DOHH2 (cell line): ENCODE data around the gene RBFOX1.

Source experiments
- H3F3A ChIP-seq: fragments of 200-600 bp; sonication (generic), shearing (Covaris generic); 2 replicates; pipeline ENCODE4 v1.6.0; 2016; ENCODE audit warnings: antibody characterized with exemption, mild to moderate bottlenecking; ENCODE audit not compliant: control insufficient read depth, insufficient read depth
- H3K27ac ChIP-seq: fragments of 200-600 bp; sonication (generic); 2 replicates; pipeline ENCODE4 v1.5.1; 2014; ENCODE audit warnings: low read depth, mild to moderate bottlenecking, low read length, moderate library complexity
- H3K27me3 ChIP-seq: fragments of 200-600 bp; sonication (generic); 2 replicates; pipeline ENCODE4 v1.6.1; 2014; ENCODE audit warnings: mild to moderate bottlenecking, low read length, mixed read lengths; ENCODE audit not compliant: control insufficient read depth
- H3K36me3 ChIP-seq: fragments of 200-600 bp; sonication (generic); 2 replicates; pipeline ENCODE4 v1.6.1; 2014; ENCODE audit warnings: mild to moderate bottlenecking, low read length, moderate library complexity, mixed read lengths; ENCODE audit not compliant: control insufficient read depth
- H3K4me1 ChIP-seq: fragments of 200-600 bp; sonication (generic); 2 replicates; pipeline ENCODE4 v1.6.1; 2014; ENCODE audit warnings: mild to moderate bottlenecking, low read length, mixed read lengths; ENCODE audit not compliant: control insufficient read depth
- H3K4me2 ChIP-seq: fragments of 200-600 bp; sonication (generic); 2 replicates; pipeline ENCODE4 v1.6.0; 2014; ENCODE audit warnings: mild to moderate bottlenecking, low read length, moderate library complexity
- H3K4me3 ChIP-seq: fragments of 200-600 bp; sonication (generic); 2 replicates; pipeline ENCODE4 v1.5.1; 2014; ENCODE audit warnings: mild to moderate bottlenecking, low read length, mixed read lengths
- H3K79me2 ChIP-seq: fragments of 200-600 bp; sonication (generic); 2 replicates; pipeline ENCODE4 v1.6.1; 2014; ENCODE audit warnings: mild to moderate bottlenecking, low read length, mixed read lengths; ENCODE audit not compliant: control insufficient read depth
- H3K9me2 ChIP-seq: fragments of 200-600 bp; sonication (generic); replicated peaks from 2 replicates; pipeline ENCODE4 v1.6.1; 2014; ENCODE audit warnings: mild to moderate bottlenecking, low read length, mixed read lengths; ENCODE audit not compliant: control insufficient read depth
- H3K9me3 ChIP-seq: fragments of 200-600 bp; sonication (generic); 2 replicates; pipeline ENCODE4 v1.6.1; 2014; ENCODE audit warnings: antibody characterized with exemption, low read length, mixed read lengths; ENCODE audit not compliant: control insufficient read depth, insufficient read depth
- H4K20me1 ChIP-seq: fragments of 200-600 bp; sonication (generic); 2 replicates; pipeline ENCODE4 v1.6.0; 2014; ENCODE audit warnings: low read depth, mild to moderate bottlenecking, antibody characterized with exemption, low read length, moderate library complexity; ENCODE audit not compliant: control insufficient read depth, insufficient read depth
- CTCF ChIP-seq: fragments of 200-600 bp; sonication (generic); IDR thresholded peaks from one replicate; pipeline ENCODE4 v1.5.1; 2014; ENCODE audit warnings: antibody characterized with exemption, mild to moderate bottlenecking, low read depth, low read length; ENCODE audit not compliant: poor library complexity, severe bottlenecking
- EZH2phosphoT487 ChIP-seq: fragments of 200-600 bp; sonication (generic); IDR thresholded peaks from 2 replicates; pipeline ENCODE4 v1.6.1; 2017; ENCODE audit warnings: borderline replicate concordance, mild to moderate bottlenecking, antibody characterized with exemption, low read length, moderate library complexity, mixed read lengths

RBFOX1 gene

GRCh38 chr16:7431723-7432122 is 99.1 kb downstream of the RBFOX1 start:
- H3K27ac ChIP-seq = no peak overlapping the region
- no peak overlapping the region for H3K4me3 ChIP-seq
- no peaks in the 10 kb centered on the region for H3K36me3 ChIP-seq
- H4K20me1 ChIP-seq = no peaks in the 10 kb centered on the region
- H3K9me3 ChIP-seq = no peaks in the 10 kb centered on the region; the same call in 1 of the 2 replicates
- H3K27me3 ChIP-seq = no peaks in the 10 kb centered on the region
- no peaks in the 10 kb centered on the region for H3F3A ChIP-seq
- H3K79me2 ChIP-seq = no peaks in the 10 kb centered on the region
- TF ChIP-seq EZH2phosphoT487 = no peak
- no peaks in the 10 kb centered on the region for H3K9me2 ChIP-seq
- H3K4me2 ChIP-seq = no peak overlapping the region
- H3K4me1 ChIP-seq = no peaks in the 10 kb centered on the region

GRCh38 chr16:7436306-7436705 is 103.7 kb downstream of the RBFOX1 start:
- Histone ChIP-seq H3K4me2 (no peak overlapping the region), H3F3A (no peaks in the 10 kb centered on the region), H4K20me1 (no peaks in the 10 kb centered on the region), H3K9me2 (no peaks in the 10 kb centered on the region), H3K36me3 (no peaks in the 10 kb centered on the region), H3K9me3 (no peaks in the 10 kb centered on the region), H3K4me3 (no peak overlapping the region), H3K79me2 (no peaks in the 10 kb centered on the region), H3K27me3 (no peaks in the 10 kb centered on the region), H3K27ac (no peak overlapping the region), H3K4me1 (no peaks in the 10 kb centered on the region)
- TF ChIP-seq EZH2phosphoT487 (no peak), CTCF (no peak)

- H3K4me1 ChIP-seq = no peaks in the 10 kb centered on the region
- no peaks in the 10 kb centered on the region for H3K79me2 ChIP-seq
- H3K4me2 ChIP-seq = no peak overlapping the region
- H3K9me2 ChIP-seq = no peaks in the 10 kb centered on the region
- H4K20me1 ChIP-seq = no peaks in the 10 kb centered on the region
- no peaks in the 10 kb centered on the region for H3K36me3 ChIP-seq
- H3K4me3 ChIP-seq = no peak overlapping the region
- no peaks in the 10 kb centered on the region for H3F3A ChIP-seq
- peaks cover 4% of the 10 kb centered on the region; the same call in 1 of the 2 replicates for H3K9me3 ChIP-seq
- no peak for TF ChIP-seq EZH2phosphoT487
- TF ChIP-seq CTCF = no peak
- no peak overlapping the region for H3K27ac ChIP-seq
- H3K27me3 ChIP-seq = no peaks in the 10 kb centered on the region
Observed at GRCh38 chr16:7437135-7437804, 104.6 kb downstream of the RBFOX1 start.

GRCh38 chr16:7437843-7438242 is 105.2 kb downstream of the RBFOX1 start:
- Histone ChIP-seq H3K36me3 (no peaks in the 10 kb centered on the region), H3F3A (no peaks in the 10 kb centered on the region), H3K4me1 (no peaks in the 10 kb centered on the region), H4K20me1 (no peaks in the 10 kb centered on the region), H3K9me3 (peaks cover 4% of the 10 kb centered on the region; the same call in 1 of the 2 replicates), H3K4me2 (no peak overlapping the region), H3K27ac (no peak overlapping the region), H3K4me3 (no peak overlapping the region), H3K79me2 (no peaks in the 10 kb centered on the region), H3K9me2 (no peaks in the 10 kb centered on the region), H3K27me3 (no peaks in the 10 kb centered on the region)
- TF ChIP-seq EZH2phosphoT487 (no peak), CTCF (no peak)
